ENCODE measurements around the gene AGBL5.

AGBL5 gene

GRCh38 chr2:27025281-27025800 lies 26.1 kb upstream of the AGBL5 start:
- ATAC-seq, result no peak

GRCh38 chr2:27025861-27026851 lies 25.3 kb upstream of the AGBL5 start:
- no peak for ATAC-seq

GRCh38 chr2:27027211-27027651 lies 24.2 kb upstream of the AGBL5 start:
- ATAC-seq, result no peak

- ATAC-seq, result no peak
Measured at GRCh38 chr2:27029051-27029450, 22.4 kb upstream of the AGBL5 start.

- ATAC-seq, result peak; percentile 98 to 99
Measured at GRCh38 chr2:27032495-27033252, 18.8 kb upstream of the AGBL5 start, which contains the start of gene TMEM214. TMEM214 (plus strand) TSS chr2:27032965; CDS start chr2:27033016, 51 bp downstream.

GRCh38 chr2:27033253-27033852 lies 18.1 kb upstream of the AGBL5 start:
- ATAC-seq, result no peak

- ATAC-seq, result no peak
Measured at GRCh38 chr2:27038012-27038411, 13.5 kb upstream of the AGBL5 start.

- ATAC-seq, result no peak
Measured at GRCh38 chr2:27038631-27039339, 12.7 kb upstream of the AGBL5 start.

- ATAC-seq, result no peak
Measured at GRCh38 chr2:27039426-27039825, 12.0 kb upstream of the AGBL5 start.

- ATAC-seq, result no peak
Measured at GRCh38 chr2:27039871-27040270, 11.6 kb upstream of the AGBL5 start.

- no peak for ATAC-seq
Measured at GRCh38 chr2:27040282-27040681, 11.2 kb upstream of the AGBL5 start.

GRCh38 chr2:27041752-27042151 lies 9.7 kb upstream of the AGBL5 start:
- no peak for ATAC-seq

- ATAC-seq, result peak in 1 of 2 donors; percentile 17
Measured at GRCh38 chr2:27042159-27042661, 9.3 kb upstream of the AGBL5 start.

- ATAC-seq, result no peak
Measured at GRCh38 chr2:27042985-27043634, 8.4 kb upstream of the AGBL5 start.

GRCh38 chr2:27049422-27050280 lies 1.8 kb upstream of the AGBL5 start:
- ATAC-seq, result peak; percentile 3 to 8

GRCh38 chr2:27050281-27050995 lies 1.0 kb upstream of the AGBL5 start:
- peak; percentile 70 to 77 for ATAC-seq

GRCh38 chr2:27051902-27052645 lies 606 bp downstream of the AGBL5 start:
- no peak for ATAC-seq

GRCh38 chr2:27053321-27053720 lies 1.9 kb downstream of the AGBL5 start:
- no peak for ATAC-seq

GRCh38 chr2:27053776-27054175 lies 2.3 kb downstream of the AGBL5 start:
- ATAC-seq, result no peak

Data from activated CD4-positive, CD25-positive, alpha-beta regulatory T cell treated with anti-CD3 and anti-CD28 coated beads, Interleukin-2, amount 50 U/mL, for 24 hours (primary cell).